GM12891 (cell line): Measurements from ENCODE around the gene GPR137C.
"Not testable (repeated sequence)": the region's sequence is repeated elsewhere in the genome, so short reads cannot be mapped to it uniquely, and the experiment has no call there.

ENCODE experiments used
- POLR2A ChIP-seq: IDR thresholded peaks from 2 replicates; pipeline ENCODE4 v1.6.1; 2011; ENCODE audit warnings: low read depth, low read length, control low read depth
- POLR2AphosphoS5 ChIP-seq: IDR thresholded peaks from 2 replicates; pipeline ENCODE4 v1.6.1; 2011; ENCODE audit warnings: low read depth, low read length, control low read depth
- TAF1 ChIP-seq: IDR thresholded peaks from 2 replicates; pipeline ENCODE4 v1.6.1; 2011; ENCODE audit warnings: low read depth, low read length, control low read depth

GRCh38 chr14:52568454-52568853, 15.8 kb downstream of the GPR137C start:
- TF ChIP-seq POLR2A, TAF1, POLR2AphosphoS5: not testable (repeated sequence)
